NCI-H446 treated with DMSO at 0.1 percent for 48 hours (cell line): ENCODE data around the gene UGT1A3.

ENCODE experiments used
- DNase-seq: peaks from one replicate; lab custom pipeline; 2025; lab: John Stamatoyannopoulos, UW

The UGT1A3 gene

DNA sequence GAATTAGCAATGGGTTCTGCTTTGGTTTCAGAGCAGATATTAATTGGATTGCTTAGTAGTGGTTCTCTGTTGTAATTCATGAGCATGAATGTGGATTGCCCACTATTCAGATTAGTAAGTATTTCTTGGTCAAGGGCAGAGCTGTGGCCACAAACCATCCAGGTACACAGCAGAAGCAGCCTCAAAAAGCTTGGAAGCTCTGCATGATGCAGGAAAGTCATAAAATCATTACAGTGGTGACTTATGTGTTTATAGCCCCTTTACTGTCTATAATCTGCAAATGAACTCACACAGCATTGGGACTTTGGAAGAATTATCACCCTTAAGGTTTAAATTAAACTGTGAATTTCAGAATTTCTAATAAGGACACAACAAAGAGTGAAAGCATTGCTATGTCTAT lies 29.3 kb downstream of the UGT1A3 start:
- no peak for DNase-seq

DNA sequence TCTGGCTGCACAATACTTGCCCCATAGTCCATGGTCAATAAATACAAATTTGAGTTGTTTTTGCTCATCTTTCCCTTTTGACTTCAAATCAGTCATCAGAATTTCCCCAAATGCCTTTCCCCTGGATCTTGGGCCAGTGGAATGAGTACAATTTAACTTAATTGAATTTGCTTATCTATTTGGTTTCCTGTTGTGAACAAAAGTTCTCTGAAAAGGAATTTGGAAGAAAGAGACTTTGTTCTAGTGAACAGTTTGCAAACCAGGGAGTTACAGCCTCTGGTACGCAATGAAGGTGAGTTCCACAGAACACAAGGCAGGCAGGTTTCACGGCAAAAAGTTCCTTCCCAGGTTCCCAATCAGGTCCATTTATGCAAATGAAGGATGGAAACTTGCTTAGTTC lies 30.0 kb downstream of the UGT1A3 start:
- no peak for DNase-seq

DNA sequence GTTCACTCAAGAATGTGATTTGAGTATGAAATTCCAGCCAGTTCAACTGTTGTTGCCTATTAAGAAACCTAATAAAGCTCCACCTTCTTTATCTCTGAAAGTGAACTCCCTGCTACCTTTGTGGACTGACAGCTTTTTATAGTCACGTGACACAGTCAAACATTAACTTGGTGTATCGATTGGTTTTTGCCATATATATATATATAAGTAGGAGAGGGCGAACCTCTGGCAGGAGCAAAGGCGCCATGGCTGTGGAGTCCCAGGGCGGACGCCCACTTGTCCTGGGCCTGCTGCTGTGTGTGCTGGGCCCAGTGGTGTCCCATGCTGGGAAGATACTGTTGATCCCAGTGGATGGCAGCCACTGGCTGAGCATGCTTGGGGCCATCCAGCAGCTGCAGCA lies 31.2 kb downstream of the UGT1A3 start, which contains the start of gene UGT1A1:
TSS of gene UGT1A1 (plus strand) at position 228 of the 400 bp plus-strand sequence. CDS start at position 246, 18 bp downstream.
- no peak for DNase-seq

DNA sequence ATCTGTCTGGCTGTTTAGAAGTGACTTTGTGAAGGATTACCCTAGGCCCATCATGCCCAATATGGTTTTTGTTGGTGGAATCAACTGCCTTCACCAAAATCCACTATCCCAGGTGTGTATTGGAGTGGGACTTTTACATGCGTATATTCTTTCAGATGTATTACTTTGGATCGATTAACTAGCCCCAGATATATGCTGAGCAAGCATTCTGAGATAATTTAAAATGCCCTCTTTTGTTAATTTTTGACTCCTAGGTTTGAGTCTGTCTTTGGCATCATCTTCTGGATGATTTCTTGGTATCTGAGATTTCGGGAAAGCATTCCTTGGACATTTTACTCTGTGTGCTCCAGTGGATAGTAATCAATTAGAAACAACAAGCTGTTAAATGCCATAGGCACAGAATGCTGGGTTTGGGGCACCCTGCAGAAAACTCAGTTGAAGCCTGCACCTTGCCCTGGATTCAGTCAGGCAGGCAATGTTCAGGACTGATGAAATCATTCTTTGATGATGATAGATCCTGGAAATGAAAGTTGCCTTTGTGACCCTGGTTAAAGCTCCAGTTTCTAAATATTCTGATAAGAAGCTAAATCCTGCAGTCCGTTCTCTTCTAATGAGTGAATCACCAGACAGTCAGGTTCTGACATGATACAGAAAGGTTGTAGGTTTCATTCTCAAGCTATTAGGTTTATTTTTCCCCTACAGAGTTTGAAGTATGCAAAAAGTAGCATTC lies 32.4 kb downstream of the UGT1A3 start:
- DNase-seq = no peak

DNA sequence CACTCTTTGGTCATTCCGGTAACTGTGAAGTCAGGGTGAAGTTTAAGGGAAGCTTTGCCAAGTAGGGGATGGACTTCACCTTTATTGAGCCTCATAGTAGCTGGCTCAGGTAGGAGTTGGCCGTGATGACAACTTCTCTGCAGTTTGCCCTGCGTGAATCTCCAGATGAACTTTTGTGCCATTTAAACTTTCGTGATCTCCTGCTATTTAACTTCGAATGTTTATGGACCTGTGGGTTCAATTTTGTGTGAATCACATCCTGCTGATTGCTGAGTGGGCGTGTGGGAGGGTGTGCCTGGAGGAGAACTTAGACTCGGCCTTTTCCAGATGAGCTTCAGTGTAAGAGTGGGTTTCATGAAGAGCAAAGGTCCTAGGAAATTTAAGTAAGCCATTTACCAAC lies 35.4 kb downstream of the UGT1A3 start:
- no peak for DNase-seq

DNA sequence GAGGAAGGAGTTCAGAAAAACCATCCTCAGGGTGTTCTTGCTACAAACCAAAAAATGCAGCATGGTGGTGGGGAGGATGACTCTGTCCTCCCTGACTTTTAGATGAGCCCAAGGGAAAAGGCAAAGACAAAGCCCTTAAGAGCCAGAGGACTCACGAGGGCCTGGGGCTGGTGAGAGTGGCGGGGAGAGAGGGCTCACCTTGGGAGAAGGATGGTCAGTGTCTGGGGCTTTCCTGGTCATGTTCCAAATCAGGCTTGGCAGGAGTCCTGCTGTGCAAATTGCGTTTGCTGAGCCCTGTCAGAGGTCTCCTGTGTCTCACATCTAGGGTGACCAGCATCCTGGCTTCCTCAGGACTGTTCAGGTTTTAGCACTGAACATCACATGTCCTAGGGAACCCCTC lies 35.9 kb downstream of the UGT1A3 start:
- no peak for DNase-seq

DNA sequence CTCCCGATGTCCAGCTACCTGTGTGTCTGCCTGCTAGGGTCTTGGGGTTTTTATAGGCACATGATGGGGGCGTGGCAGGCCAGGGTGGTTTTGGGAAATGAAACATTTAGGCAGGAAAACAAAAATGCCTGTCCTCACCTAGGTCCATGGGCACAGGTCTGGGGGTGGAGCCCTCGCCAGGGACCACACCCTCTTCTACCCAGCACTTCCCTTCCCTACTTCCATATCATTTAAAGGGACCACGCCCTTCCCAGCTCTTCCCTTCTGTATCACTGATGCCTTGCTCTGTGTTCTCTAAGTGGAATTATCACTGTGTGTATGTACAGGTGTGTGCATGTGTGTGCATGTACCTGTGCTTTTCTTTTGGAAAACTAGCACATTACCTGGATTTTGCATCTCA lies 37.6 kb downstream of the UGT1A3 start:
- no peak for DNase-seq

DNA sequence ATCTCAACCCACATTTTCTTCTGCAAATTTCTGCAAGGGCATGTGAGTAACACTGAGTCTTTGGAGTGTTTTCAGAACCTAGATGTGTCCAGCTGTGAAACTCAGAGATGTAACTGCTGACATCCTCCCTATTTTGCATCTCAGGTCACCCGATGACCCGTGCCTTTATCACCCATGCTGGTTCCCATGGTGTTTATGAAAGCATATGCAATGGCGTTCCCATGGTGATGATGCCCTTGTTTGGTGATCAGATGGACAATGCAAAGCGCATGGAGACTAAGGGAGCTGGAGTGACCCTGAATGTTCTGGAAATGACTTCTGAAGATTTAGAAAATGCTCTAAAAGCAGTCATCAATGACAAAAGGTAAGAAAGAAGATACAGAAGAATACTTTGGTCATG lies 39.2 kb downstream of the UGT1A3 start:
- DNase-seq = no peak

DNA sequence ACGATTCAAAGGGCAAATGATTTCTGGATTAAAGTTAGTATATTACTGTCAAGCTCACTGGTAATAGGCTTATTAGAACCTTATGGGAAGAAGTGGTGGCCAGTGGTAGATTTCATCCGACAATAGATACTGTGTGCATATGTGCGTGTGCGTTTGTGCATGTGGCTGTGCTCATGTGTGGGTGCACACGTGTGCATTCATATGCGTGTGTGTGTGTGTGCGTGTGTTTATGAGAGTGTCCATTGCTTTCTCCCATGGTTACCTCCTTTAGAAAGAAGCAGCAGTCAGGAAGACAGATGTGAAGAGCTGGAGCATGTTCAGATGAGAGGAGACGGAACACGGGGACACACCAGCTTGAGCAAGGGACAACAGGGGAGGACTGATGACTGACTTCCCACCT lies 40.4 kb downstream of the UGT1A3 start:
- no peak for DNase-seq

DNA sequence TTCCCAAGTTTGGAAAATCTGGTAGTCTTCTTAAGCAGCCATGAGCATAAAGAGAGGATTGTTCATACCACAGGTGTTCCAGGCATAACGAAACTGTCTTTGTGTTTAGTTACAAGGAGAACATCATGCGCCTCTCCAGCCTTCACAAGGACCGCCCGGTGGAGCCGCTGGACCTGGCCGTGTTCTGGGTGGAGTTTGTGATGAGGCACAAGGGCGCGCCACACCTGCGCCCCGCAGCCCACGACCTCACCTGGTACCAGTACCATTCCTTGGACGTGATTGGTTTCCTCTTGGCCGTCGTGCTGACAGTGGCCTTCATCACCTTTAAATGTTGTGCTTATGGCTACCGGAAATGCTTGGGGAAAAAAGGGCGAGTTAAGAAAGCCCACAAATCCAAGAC lies 43.3 kb downstream of the UGT1A3 start:
- DNase-seq = no peak

DNA sequence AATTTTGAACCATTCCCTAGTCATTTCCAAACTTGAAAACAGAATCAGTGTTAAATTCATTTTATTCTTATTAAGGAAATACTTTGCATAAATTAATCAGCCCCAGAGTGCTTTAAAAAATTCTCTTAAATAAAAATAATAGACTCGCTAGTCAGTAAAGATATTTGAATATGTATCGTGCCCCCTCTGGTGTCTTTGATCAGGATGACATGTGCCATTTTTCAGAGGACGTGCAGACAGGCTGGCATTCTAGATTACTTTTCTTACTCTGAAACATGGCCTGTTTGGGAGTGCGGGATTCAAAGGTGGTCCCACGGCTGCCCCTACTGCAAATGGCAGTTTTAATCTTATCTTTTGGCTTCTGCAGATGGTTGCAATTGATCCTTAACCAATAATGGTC lies 43.7 kb downstream of the UGT1A3 start:
- no peak for DNase-seq

DNA sequence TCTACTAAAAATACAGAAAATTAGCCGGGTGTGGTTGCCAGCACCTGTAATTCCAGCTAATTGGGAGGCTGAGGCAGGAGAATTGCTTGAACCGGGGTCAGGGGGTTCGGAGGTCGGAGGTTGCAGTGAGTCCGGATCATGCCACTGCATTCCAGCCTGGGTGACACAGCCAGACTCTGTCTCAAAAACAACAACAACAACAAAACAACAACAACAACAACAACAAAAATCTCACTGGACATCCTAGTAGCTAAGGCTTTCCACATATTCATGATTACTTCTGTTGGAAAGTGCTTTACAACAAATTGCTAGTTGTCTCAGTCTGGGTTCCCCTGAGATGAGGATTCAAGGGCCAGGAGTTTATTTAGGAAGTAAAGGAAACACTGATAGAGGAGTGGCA lies 45.0 kb downstream of the UGT1A3 start:
- DNase-seq = no peak

DNA sequence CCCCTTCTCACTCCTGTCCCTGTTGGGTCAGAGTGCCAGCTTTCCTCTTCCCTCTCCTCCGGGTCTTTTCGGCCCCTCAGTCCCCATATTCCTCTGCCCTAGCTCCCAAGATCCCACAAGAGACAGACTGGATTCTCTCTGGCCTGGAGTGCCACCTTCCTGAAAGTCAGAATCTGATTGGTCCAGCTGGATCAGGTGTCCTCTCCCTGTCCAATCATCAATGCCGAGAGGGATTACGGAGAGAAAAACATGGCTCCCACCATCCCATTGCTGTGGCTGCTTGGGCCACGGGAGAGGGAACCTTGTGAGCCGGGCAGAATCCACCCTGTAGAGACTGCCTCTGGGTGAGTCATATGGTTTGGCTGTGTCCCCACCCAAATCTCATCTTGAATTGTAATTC lies 46.6 kb downstream of the UGT1A3 start:
- no peak for DNase-seq

DNA sequence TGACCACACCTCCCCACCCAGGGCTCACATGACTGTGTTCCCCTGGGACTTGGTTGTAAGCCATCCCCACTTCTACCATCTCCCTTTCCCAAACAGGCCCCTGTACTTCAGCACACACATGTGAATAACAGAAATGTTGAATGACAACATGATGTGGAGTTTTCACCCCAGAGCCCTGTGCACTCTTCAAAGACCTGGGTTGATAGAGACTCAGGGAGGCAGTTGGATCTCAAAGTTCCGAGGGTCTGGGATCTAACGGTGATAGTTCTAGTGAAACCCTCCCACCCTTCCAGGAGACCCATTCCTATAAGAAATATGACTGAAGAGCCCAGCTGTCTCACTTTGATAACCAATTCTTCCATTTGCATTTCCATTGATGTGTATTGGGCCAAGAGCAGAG lies 49.2 kb downstream of the UGT1A3 start, which contains the start of gene MROH2A:
TSS of gene MROH2A (plus strand) at position 301 of the 400 bp plus-strand sequence. CDS start 1,029 bp downstream, outside the sequence.
- DNase-seq = no peak

DNA sequence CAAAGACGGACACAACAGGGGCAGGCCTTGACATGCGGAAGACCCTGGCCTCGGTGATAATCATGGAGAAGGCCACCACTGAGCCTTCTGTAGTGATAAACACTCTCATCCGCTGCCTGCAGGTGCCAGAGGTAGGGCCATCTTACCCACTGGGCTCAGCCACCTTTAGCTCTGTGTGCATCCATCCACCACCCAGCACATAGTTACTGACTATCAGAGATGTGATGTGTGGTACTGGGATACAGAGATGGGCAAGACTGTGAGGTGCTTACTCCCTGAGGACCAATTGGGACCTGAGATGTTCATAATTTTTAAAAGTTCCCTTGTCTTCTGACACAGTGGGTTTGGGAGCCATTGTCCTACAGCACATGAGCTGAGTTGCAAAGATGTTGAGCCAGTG lies 50.9 kb downstream of the UGT1A3 start:
- no peak for DNase-seq

DNA sequence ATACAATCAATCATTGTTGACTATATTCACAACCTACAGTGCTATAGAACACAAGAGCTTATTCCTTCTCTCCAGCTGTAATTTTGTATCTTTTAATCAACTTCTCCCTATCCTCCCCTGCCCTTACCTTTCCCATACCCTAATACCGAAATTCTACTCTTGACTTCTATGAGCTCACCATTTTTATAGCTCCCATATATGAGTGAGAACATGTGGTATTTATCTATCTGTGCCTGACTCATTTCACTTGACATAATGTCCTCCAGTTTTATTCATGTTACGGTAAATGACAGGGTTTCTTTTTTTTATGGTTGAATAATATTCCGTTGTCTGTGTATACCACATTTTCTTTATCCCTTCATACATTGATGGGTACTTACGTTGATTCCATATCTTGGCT lies 51.9 kb downstream of the UGT1A3 start:
- DNase-seq = no peak

DNA sequence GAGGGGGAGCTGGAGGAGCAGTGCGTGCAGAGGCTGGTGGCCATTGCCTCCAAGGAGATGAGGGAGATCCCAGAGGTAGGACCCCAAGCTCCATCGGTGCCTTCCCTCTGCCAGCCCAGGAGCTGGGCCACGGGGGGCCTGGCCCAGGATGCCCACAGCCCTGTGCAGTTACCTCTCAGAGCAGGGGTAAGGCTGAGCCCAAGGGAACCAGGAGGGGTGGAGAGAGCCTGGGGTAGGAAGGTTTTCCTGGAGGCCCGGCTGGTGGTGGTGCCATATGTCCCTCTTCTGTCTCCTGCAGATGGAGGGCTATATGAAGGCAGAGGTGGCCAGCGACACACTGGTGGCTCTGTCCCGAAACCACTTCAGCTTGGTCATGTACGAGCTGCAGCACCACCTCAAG lies 60.7 kb downstream of the UGT1A3 start:
- DNase-seq = no peak

DNA sequence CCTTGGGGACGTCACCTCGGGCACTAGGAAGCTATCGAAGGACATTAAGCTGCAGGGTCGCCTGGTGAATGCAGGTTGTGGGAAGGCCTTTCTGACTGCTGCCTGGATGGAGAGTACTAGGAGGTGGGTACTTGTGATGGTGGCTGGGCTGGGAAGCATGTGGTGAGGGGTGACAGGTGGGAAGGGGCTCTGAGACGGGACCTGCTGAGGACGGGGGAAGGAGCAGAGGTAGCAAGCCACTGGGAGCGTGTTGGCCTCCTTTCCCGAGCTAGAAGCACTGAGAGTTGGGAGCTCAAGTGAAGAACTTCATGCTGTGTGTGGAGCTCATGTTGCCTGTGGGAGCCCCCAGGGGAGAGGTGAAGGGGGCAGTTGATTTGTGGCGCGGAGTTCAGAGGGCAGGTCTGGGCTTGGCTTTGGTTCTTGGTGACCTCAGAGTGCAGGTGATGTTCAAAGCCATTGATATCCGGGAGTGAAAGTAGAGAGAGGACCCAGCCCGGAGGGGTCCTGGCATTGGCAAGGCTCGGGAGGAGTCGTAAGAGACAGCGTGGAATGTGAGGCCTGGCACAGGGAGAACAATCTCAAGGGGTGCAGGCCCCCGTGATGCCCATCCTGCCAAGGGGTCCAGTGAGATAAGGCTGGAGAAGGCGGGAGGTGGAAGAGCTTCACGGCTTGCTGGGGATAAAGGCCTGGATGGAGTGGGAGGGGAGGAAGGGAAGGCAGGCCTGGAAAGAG lies 62.5 kb downstream of the UGT1A3 start:
- no peak for DNase-seq

DNA sequence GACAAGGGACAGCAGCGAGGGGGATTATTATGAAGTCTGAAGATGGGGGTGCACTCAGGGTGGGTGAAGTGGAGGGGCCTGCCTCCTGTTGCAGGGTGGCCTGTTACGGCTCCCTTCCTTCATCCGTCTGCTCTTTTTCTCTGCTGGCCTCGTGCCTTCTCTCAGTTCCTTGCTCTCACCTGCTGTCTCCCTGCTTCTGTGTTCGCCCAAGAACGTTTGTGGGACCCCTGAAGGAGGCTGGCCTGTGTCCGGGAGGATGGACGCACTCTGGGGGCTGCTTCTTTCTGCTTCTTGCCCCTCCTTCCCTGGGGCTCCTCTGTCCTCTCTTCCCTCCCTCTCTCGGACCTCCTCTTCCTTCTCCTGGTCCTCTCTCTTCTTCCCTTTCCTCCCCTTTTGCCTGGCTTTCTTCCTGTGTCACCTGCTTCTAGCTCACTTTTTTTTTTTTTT lies 63.1 kb downstream of the UGT1A3 start:
- DNase-seq = no peak

DNA sequence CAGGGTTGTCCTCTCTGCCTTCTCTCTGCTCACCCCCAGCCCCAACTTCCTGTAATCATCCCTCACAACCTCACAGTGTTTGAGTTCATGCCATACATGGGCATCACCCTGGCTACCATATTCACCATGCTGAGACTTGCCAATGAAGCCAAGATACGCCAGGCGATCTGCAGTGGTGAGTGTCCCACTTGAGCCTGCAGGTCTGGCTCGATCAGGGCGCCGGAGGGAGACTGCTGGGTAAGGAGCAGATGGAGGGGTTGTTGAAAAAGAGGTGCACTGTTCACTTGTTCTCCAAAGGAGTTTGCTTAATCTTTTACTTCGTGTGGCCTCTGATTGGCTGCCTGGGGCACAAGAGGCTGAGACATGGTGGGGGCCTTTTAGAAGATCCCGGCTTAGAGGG lies 63.9 kb downstream of the UGT1A3 start:
- no peak for DNase-seq

DNA sequence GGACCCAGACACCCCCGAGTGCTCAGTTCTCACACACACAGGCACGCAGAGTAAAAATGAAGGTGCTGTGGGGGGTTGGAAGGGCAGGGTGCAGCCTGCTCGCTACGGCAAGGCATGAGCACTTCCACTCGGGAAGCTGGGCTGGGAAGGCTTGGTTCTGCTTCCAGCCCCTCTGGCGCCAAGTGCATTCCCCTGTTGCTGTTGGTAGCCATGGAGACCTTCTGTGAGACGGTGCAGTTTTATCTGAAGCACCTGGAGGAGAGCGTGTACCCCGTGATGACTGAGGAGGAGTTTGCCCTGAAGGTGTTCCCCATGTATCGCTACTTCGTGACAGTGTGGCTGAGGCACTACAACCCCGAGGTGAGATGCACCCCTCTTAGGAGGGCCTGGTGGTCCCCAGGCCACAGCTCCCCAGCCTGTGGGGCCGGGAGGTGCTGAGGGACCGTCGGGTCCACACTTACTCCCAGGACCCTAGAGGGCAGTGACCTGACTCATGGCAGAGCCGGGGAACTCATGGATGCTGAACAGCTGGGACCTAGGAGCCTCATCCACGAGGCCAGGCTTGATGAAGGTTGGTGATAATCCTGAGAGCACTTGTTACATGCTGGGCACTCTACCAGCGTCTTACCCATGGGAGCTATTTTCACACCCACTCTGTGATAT lies 64.8 kb downstream of the UGT1A3 start:
- no peak for DNase-seq

DNA sequence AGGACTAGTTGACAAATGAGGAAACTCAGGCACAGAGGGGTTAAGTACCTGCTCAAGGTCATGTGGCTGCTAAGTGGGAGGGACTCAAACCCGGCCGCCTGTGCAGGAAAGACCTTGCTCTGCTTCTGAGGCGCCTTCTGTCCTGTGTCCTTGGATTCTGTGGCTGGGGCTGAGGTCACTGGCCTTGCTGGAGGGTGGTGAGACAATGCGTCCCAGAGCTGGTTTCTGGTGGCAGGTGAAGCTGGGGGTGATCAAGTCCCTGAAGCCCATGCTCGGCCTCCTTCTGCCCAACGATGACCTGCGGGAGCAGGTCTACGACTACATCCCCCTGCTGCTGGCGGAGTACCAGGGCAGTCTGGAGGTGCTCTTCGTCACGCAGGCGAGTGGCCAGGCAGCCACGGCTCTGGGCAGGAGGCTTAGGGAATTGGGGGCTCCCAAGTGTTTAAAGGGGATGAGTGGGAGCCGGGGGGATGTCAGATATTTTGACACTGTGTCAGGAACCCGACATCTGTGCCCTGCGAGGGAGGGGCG lies 65.4 kb downstream of the UGT1A3 start:
- no peak for DNase-seq

DNA sequence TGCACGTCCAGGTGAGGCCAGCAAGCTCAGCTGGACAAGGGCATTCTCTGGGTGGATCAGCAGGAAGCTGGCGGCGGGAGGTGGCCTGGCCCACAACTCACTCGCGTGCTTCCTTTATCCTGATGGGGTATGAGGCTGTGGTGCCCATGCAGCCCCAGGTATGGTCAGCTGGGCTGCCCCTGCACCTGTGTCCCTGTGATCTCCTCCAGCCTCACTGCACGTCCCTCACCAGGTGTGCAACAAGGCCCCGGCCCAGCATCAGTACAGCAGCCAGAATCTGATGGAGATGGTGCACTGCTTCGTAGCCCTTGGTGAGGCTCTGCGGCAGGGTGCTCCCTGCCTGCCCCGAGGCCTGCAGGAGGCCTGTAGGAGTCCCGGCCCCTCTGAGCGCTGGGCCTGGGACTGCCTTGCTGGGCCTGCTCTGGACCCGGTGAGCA lies 66.9 kb downstream of the UGT1A3 start:
- no peak for DNase-seq
